Vagina (tissue), 2 donors: ENCODE measurements around the gene ADAP1.

Source experiments
- POLR2A ChIP-seq, 2 donors: fragments of 450-650 bp; IDR thresholded peaks; one replicate each; pipeline ENCODE4 v1.6.1; 2017; ENCODE audit warnings: antibody characterized with exemption in 2 of 2, mild to moderate bottlenecking in 2 of 2, moderate library complexity in 2 of 2
- POLR2AphosphoS5 ChIP-seq, 2 donors: sonication (generic); formaldehyde crosslinking; IDR thresholded peaks; one replicate each; pipeline ENCODE4 v1.9.0; 2017; ENCODE audit warnings: antibody characterized with exemption in 2 of 2, mild to moderate bottlenecking in 2 of 2, low read depth in 1 of 2; ENCODE audit not compliant: insufficient read depth in 1 of 2
- TF ChIP-seq, protein P1 (sequence below), 3 experiments: fragments of 450-650 bp in 2 of 3; fragments of 200-600 bp in 1 of 3; sonication (generic) in 1 of 3; IDR thresholded peaks; one replicate each; pipeline ENCODE4 v1.5.1; 2017 to 2019; ENCODE audit warnings: antibody characterized with exemption in 3 of 3, mild to moderate bottlenecking in 2 of 3, moderate library complexity in 2 of 3

DNA sequence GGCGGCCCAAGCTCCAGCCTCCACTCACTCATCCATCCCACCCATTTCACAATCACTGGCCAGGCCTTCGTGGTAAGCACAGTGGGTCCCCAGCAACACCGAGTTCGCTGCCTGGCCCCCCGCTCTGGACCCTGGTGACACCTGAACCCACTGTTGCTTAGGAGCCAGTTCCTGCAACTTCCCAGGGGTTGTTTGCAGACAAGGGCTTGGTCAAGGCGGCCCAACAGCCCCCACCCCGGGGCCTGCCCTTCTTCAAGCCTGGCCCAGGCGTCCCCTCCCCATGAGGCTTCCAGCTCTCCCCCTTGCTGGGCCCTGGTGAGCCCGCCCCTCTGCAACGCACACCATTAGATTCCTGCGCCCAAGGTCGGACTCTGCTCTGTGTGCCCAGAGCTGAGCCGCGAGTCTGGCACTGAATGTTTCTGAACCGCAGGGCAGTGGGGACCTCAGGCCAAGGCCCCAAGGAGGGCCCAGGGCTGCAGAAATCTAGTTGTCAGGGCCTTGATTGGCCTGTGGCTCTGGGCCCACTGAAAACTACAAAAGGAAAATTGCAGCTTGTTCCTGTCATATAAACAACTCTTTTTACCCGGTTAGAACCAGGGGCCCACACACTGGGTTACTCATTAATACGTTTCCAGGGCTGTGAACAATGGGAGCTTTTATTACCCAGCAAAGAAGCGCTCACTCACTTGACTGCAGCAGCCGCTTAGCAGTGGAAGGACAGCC, 23.0 kb upstream of the ADAP1 start:
- TF ChIP-seq POLR2A (IDR thresholded peaks at IDR 0.05) (no peak), POLR2AphosphoS5 (IDR thresholded peaks at IDR 0.05; ENCODE audit: insufficient read depth in 1 of 2, low read depth in 1 of 2) (no peak)
- TF ChIP-seq, protein P1, sequence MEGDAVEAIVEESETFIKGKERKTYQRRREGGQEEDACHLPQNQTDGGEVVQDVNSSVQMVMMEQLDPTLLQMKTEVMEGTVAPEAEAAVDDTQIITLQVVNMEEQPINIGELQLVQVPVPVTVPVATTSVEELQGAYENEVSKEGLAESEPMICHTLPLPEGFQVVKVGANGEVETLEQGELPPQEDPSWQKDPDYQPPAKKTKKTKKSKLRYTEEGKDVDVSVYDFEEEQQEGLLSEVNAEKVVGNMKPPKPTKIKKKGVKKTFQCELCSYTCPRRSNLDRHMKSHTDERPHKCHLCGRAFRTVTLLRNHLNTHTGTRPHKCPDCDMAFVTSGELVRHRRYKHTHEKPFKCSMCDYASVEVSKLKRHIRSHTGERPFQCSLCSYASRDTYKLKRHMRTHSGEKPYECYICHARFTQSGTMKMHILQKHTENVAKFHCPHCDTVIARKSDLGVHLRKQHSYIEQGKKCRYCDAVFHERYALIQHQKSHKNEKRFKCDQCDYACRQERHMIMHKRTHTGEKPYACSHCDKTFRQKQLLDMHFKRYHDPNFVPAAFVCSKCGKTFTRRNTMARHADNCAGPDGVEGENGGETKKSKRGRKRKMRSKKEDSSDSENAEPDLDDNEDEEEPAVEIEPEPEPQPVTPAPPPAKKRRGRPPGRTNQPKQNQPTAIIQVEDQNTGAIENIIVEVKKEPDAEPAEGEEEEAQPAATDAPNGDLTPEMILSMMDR (IDR thresholded peaks at IDR 0.05), result no peak
